Neural cell (in vitro differentiated cells): ENCODE data around the gene CFAP161. TPM values are rescaled to one million over a fixed set of nuclear protein-coding genes. Genes with fewer than 3 reads are reported as not detected.

Experiments used
- H2AFZ ChIP-seq: fragments of 200-600, 300-800 bp; sonication (generic), shearing (Covaris generic); 2 replicates; pipeline ENCODE4 v1.6.0; 2014; ENCODE audit warnings: low read depth, mild to moderate bottlenecking, antibody characterized with exemption, low read length, moderate library complexity
- H3F3A ChIP-seq: fragments of 200-600 bp; shearing (Covaris generic); 2 replicates; pipeline ENCODE4 v1.6.1; 2016; ENCODE audit warnings: mild to moderate bottlenecking, moderate library complexity, mixed read lengths, antibody characterized with exemption, low read length; ENCODE audit not compliant: insufficient read depth, poor library complexity, severe bottlenecking
- H3K27ac ChIP-seq: fragments of 200-600, 300-800 bp; sonication (generic), shearing (Covaris generic); 2 replicates; pipeline ENCODE4 v1.5.1; 2014; ENCODE audit warnings: mild to moderate bottlenecking, low read length, moderate library complexity
- H3K27me3 ChIP-seq: fragments of 300-800, 200-600 bp; sonication (generic), shearing (Covaris generic); 2 replicates; pipeline ENCODE4 v1.6.0; 2014; ENCODE audit warnings: mild to moderate bottlenecking, low read depth, low read length, moderate library complexity; ENCODE audit not compliant: insufficient read depth
- H3K36me3 ChIP-seq: fragments of 300-800, 200-600 bp; sonication (generic), shearing (Covaris generic); 2 replicates; pipeline ENCODE4 v1.5.1; 2014; ENCODE audit warnings: mild to moderate bottlenecking, antibody characterized with exemption, low read length, moderate library complexity; ENCODE audit not compliant: insufficient read depth
- H3K4me2 ChIP-seq: fragments of 300-800, 200-600 bp; sonication (generic), shearing (Covaris generic); 2 replicates; pipeline ENCODE4 v1.6.0; 2014; ENCODE audit warnings: mild to moderate bottlenecking, low read length
- H3K4me3 ChIP-seq: fragments of 300-800, 200-600 bp; sonication (generic), shearing (Covaris generic); 2 replicates; pipeline ENCODE4 v1.5.1; 2014; ENCODE audit warnings: mild to moderate bottlenecking, low read length, moderate library complexity
- H3K79me2 ChIP-seq: fragments of 200-600 bp; shearing (Covaris generic); replicated peaks from 2 replicates; pipeline ENCODE4 v1.6.0; 2014; ENCODE audit warnings: mild to moderate bottlenecking, low read length, moderate library complexity; ENCODE audit not compliant: insufficient read depth
- H3K9ac ChIP-seq: fragments of 300-800, 200-600 bp; sonication (generic), shearing (Covaris generic); 2 replicates; pipeline ENCODE4 v1.6.1; 2016; ENCODE audit warnings: mild to moderate bottlenecking, low read length, mixed read lengths
- H3K9me2 ChIP-seq: fragments of 200-600 bp; shearing (Covaris generic); 2 replicates; pipeline ENCODE4 v1.6.1; 2016; ENCODE audit warnings: mild to moderate bottlenecking, low read length, mixed read lengths; ENCODE audit not compliant: insufficient read depth
- H3K9me3 ChIP-seq: fragments of 200-600, 300-800 bp; sonication (generic), shearing (Covaris generic); 2 replicates; pipeline ENCODE4 v1.6.1; 2016; ENCODE audit warnings: mild to moderate bottlenecking, mixed run types, low read length, moderate library complexity, mixed read lengths
- H4K20me1 ChIP-seq: fragments of 200-600 bp; shearing (Covaris generic); 2 replicates; pipeline ENCODE4 v1.6.1; 2016; ENCODE audit warnings: mild to moderate bottlenecking, mixed run types; ENCODE audit not compliant: insufficient read depth
- EP300 ChIP-seq: fragments of 450-650 bp; conservative IDR thresholded peaks from 2 replicates; pipeline ENCODE4 v1.6.1; 2014; ENCODE audit warnings: antibody characterized with exemption, mild to moderate bottlenecking, moderate library complexity; ENCODE audit not compliant: poor library complexity, severe bottlenecking
- EZH2 ChIP-seq: fragments of 200-600, 300-800 bp; shearing (Covaris generic), sonication (generic); IDR thresholded peaks from 2 replicates; pipeline ENCODE4 v1.6.1; 2014; ENCODE audit warnings: antibody characterized with exemption, low read length, borderline replicate concordance, mild to moderate bottlenecking; ENCODE audit not compliant: insufficient read depth, poor library complexity, severe bottlenecking
- MXI1 ChIP-seq: fragments of 450-650 bp; conservative IDR thresholded peaks from 2 replicates; pipeline ENCODE4 v1.6.1; 2014; ENCODE audit warnings: antibody characterized with exemption, mild to moderate bottlenecking; ENCODE audit not compliant: poor library complexity, severe bottlenecking
- POLR2AphosphoS5 ChIP-seq: IDR thresholded peaks from 2 replicates; pipeline ENCODE4 v1.6.1; 2012
- RAD21 ChIP-seq: fragments of 450-650 bp; conservative IDR thresholded peaks from 2 replicates; pipeline ENCODE4 v1.6.1; 2014; ENCODE audit warnings: antibody characterized with exemption, mild to moderate bottlenecking, moderate library complexity
- SMC3 ChIP-seq: fragments of 450-650 bp; conservative IDR thresholded peaks from 2 replicates; pipeline ENCODE4 v1.6.1; 2014; ENCODE audit warnings: antibody characterized with exemption, mild to moderate bottlenecking, moderate library complexity; ENCODE audit not compliant: poor library complexity
- TAF1 ChIP-seq: IDR thresholded peaks from 2 replicates; pipeline ENCODE4 v1.6.1; 2012; ENCODE audit warnings: low read depth
- polyA plus RNA-seq: library from polyadenylated mRNA; depleted of rRNA; stranded (reverse); fragments of >200 nt; gene quantifications from 2 replicates; pipeline ENCODE4 v1.2.3, GENCODE V29; 2014
- TF ChIP-seq, protein P1 (sequence below): fragments of 450-650 bp; IDR thresholded peaks from 2 replicates; pipeline ENCODE4 v1.5.1; 2014; ENCODE audit warnings: antibody characterized with exemption, mild to moderate bottlenecking, moderate library complexity; ENCODE audit not compliant: poor library complexity, severe bottlenecking
- TF ChIP-seq, protein P2 (sequence below): IDR thresholded peaks from 2 replicates; pipeline ENCODE4 v1.6.1; 2012; ENCODE audit warnings: borderline replicate concordance

Gene CFAP161
- polyA plus RNA-seq, 1 donor from 2014 or later = not detected

DNA sequence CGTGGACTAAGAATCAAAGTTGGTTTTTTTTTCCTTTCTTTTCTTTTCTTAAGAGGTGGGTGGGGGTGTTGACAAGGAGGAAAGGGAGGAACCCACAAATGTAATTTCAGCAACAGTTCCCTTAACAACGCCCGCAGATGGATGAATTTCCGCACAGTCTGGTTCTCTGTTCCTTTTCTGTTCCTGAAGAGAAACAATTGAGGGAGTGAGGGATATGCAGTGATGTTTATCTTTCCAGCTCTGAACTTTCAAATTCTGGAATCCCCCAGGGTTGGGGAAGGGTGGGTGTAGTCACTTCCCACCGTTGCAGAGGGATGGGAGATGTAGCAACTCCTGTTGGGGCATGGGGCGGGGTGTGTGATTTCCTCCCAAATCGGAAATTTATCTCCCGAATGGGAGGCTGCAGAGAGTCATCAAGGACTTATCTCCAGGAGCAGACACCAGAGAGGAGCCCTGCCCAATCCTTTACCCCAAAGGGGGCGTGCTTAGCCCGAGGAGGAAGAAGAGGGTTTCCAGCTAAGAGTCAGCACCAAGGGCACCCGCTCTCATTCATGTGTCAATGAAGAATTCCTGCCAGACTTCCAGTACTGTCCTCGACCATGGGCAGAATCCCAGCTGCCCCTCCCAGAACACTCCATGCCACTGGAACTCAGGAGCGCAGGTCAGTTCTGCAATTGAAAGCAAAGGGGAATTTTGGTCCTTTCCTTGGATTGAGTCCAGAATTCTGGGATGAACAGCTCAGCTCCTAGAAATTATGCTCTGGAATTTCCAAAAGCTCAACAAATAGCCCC, 35.0 kb upstream of the CFAP161 start:
- Histone ChIP-seq H3K9me2 (no peaks in the 10 kb centered on the region), H4K20me1 (no peaks in the 10 kb centered on the region), H3K27me3 (no peaks in the 10 kb centered on the region), H3F3A (no peaks in the 10 kb centered on the region), H3K4me2 (no peak overlapping the region), H3K36me3 (no peaks in the 10 kb centered on the region), H3K79me2 (no peaks in the 10 kb centered on the region), H3K9me3 (no peaks in the 10 kb centered on the region), H3K27ac (no peak overlapping the region), H3K9ac (no peak overlapping the region), H3K4me3 (no peak overlapping the region), H2AFZ (no peak overlapping the region)
- TF ChIP-seq, protein P1, sequence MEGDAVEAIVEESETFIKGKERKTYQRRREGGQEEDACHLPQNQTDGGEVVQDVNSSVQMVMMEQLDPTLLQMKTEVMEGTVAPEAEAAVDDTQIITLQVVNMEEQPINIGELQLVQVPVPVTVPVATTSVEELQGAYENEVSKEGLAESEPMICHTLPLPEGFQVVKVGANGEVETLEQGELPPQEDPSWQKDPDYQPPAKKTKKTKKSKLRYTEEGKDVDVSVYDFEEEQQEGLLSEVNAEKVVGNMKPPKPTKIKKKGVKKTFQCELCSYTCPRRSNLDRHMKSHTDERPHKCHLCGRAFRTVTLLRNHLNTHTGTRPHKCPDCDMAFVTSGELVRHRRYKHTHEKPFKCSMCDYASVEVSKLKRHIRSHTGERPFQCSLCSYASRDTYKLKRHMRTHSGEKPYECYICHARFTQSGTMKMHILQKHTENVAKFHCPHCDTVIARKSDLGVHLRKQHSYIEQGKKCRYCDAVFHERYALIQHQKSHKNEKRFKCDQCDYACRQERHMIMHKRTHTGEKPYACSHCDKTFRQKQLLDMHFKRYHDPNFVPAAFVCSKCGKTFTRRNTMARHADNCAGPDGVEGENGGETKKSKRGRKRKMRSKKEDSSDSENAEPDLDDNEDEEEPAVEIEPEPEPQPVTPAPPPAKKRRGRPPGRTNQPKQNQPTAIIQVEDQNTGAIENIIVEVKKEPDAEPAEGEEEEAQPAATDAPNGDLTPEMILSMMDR = no peak
- TF ChIP-seq, protein P2, sequence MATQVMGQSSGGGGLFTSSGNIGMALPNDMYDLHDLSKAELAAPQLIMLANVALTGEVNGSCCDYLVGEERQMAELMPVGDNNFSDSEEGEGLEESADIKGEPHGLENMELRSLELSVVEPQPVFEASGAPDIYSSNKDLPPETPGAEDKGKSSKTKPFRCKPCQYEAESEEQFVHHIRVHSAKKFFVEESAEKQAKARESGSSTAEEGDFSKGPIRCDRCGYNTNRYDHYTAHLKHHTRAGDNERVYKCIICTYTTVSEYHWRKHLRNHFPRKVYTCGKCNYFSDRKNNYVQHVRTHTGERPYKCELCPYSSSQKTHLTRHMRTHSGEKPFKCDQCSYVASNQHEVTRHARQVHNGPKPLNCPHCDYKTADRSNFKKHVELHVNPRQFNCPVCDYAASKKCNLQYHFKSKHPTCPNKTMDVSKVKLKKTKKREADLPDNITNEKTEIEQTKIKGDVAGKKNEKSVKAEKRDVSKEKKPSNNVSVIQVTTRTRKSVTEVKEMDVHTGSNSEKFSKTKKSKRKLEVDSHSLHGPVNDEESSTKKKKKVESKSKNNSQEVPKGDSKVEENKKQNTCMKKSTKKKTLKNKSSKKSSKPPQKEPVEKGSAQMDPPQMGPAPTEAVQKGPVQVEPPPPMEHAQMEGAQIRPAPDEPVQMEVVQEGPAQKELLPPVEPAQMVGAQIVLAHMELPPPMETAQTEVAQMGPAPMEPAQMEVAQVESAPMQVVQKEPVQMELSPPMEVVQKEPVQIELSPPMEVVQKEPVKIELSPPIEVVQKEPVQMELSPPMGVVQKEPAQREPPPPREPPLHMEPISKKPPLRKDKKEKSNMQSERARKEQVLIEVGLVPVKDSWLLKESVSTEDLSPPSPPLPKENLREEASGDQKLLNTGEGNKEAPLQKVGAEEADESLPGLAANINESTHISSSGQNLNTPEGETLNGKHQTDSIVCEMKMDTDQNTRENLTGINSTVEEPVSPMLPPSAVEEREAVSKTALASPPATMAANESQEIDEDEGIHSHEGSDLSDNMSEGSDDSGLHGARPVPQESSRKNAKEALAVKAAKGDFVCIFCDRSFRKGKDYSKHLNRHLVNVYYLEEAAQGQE = no peak
- TF ChIP-seq RAD21 (no peak), MXI1 (no peak), TAF1 (no peak)

DNA sequence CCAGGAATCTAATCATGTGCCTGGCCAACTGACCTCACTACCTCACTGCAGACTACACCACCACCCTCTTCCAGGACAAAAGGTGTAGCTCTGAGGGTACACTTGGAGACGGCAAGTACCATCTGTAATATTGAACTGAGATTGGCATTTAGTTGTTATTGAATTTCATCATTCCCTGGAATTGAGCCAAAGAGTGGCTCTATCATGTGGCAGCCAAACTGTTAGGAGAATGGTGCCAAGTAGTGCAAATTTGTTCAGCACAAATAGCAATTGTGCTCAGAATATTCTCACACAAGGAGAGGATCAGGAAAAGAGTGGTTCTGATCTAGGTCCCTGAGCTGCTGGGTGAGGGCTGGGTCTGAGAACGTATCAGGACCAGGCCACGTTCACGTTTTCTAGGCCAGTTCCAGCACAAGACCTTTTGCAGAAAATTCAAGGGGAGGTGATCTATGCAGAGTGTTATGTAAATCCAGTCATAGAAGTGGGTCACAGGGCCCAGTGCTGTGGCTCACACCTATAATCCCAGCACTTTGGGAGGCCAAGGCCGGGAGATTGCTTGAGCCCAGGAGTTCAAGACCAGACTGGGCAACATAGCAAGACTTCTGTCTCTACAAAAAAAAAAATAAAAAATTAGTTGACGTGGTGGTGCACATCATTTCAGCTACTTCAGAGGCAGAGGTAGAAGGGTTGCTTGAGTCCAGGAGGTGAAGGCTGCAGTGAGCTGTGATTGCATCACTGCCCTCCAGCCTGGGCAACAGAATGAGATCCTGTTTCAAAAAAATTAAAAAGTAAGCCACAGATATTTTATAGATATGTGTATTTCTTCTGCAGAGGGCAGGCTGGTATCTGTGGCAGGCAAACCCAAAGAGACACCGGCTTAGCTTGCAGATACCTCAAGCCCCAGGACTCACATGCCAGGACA, 31.9 kb upstream of the CFAP161 start:
- Histone ChIP-seq H3K79me2 (no peaks in the 10 kb centered on the region), H3K36me3 (no peaks in the 10 kb centered on the region), H3K9me3 (no peaks in the 10 kb centered on the region), H3K9me2 (no peaks in the 10 kb centered on the region), H2AFZ (no peak overlapping the region), H3K27ac (no peak overlapping the region), H4K20me1 (no peaks in the 10 kb centered on the region), H3K9ac (no peak overlapping the region), H3K27me3 (no peaks in the 10 kb centered on the region), H3K4me2 (no peak overlapping the region), H3F3A (no peaks in the 10 kb centered on the region), H3K4me3 (no peak overlapping the region)
- TF ChIP-seq, protein P1 = no peak
- TF ChIP-seq TAF1 = no peak
- no peak for TF ChIP-seq POLR2AphosphoS5
- TF ChIP-seq MXI1 = no peak
- TF ChIP-seq EZH2 = no peak
- no peak for TF ChIP-seq SMC3
- TF ChIP-seq, protein P2 = no peak
- TF ChIP-seq EP300 = no peak
- no peak for TF ChIP-seq RAD21
